GM19468 (cell line): ENCODE measurements around the gene MEIS2.

Experiments used
- ATAC-seq: cut with Tn5 transposase; IDR thresholded peaks from one replicate; pipeline ENCODE4 v1.9.1; 2021; ENCODE audit warnings: mild to moderate bottlenecking, moderate library complexity, moderate number of reproducible peaks; ENCODE audit not compliant: unreplicated experiment; ENCODE audit errors: extremely low read depth

MEIS2 gene

DNA sequence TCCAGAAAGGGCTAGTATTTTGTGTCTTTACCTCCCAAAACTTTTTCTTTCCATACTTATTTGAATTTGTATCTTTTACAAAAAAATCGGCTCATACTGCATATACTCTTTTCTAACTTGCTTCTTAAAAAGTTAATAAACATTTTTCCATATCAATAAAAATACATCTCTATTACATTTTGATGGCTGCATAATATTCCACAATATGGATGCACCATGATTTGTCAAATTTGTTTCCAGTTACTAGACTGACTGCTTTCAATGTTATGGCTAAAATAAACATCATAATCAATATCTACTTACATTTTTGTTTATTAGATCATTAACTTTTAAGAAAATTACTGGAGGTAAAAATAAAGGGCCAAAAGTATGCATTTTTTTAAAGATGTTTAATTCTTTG lies 121.7 kb downstream of the MEIS2 start:
- no peak for ATAC-seq

- ATAC-seq: no peak
Measured at GRCh38 chr15:36978126-36978525, 122.2 kb downstream of the MEIS2 start.

DNA sequence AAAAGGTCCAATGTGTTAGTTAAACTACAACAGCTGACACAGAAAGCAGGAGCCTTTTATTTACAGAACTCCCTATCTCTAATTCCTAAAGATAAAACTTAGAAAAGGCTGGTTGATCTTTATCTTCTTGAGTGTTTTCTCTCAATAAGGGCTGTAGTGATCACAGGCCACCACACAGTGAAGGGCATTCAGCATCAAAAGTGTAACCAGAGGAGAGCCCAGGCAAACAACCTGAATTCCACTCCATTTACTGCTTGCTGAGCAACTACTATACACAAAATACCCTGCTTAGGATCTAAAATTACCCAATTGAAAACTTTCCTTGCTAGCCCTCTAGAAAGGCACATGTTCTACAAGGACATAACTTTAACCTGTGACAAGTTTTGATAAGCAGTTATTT lies 122.7 kb downstream of the MEIS2 start:
- ATAC-seq: no peak

DNA sequence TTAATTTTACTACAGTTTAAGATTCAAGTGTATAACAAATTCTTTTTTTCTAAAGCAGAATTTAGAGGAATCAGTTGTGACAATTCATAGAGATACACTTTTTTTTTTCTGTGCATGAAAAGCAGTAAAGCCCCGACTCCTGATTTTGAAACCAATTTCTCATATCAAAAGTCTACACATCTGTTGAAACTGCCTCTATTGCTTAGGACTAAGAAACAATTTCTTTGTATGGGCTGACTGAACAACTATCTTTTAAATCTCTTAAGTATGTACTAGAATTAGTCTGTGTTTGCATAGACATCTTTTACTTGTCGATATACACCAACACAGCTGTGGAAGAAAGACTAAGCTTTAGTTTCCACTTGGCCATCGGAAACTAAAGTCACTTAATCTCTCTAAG lies 127.6 kb downstream of the MEIS2 start:
- no peak for ATAC-seq

DNA sequence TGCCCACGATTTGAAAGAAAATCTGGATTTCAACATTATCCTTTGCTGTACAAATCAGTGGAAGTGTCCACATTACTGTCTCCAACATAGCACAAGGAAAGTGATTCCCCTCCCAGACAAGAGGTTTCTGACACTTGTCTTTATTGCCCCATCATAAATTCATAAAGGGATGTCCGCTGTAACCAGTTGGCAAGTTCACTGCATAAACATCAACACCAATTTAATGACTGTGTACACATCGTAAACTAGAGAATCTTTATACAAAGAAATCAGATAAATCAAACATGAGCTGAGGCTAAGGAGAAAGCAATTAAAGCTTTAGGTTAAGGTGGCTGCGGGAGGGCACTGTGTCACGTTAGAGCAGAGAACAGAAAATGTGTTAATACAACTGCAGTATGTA lies 129.8 kb downstream of the MEIS2 start:
- ATAC-seq: no peak

- no peak for ATAC-seq
Measured at GRCh38 chr15:36967929-36968328, 132.4 kb downstream of the MEIS2 start.

- ATAC-seq: no peak
Measured at GRCh38 chr15:36966708-36967107, 133.6 kb downstream of the MEIS2 start.

DNA sequence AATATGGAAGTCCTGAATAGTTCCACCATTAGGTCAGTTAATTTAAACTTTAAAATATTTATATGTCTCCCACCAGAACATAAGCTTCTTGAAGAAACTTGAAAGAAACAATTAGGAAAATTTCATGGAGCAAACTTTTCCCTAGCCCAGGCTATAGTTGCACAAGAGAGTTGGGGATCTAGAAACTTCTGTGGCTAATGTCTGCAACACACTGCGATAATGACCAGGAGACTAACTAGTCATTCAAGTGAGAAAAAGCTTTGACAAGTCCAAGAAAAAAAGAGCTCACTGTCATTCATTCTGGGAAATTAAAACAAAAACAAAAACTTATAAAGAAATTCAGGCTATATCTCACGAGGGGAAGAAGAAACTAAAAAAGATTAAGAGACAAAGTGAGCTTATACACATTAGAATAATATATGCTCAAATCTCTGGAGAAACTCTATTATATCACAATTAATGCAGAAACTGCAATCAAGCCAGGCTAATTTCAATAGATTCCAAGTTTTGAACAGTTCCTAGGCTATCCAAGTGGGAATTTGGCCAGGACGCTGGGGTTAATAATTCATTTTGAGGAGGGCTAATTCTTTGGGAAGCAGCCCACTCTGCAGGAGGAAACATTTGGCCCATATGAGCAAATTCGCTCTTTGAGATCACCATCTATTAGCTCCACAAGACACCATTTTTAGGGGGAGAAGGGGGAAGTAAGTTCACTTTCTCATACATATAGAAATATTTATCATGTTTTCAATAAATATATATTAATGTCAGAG lies 134.6 kb downstream of the MEIS2 start:
- no peak for ATAC-seq

DNA sequence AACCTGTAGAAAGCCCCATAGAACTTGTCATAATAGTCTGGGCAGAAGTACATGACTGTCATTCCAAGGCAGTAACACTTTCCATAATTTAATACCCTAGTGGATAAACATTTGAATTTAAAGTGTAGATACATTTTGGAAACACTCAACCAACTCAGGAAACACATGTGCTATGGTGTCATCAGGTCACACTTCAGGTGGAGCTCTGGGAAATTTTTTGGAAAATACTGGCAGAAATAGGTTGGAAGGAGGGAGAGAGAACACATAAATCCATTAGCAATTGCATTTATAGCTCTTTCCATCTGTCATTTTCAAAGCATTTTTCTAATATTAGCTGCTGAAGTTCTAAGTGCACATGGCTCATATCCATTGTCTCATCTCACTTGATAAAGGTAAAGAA lies 135.7 kb downstream of the MEIS2 start:
- ATAC-seq: no peak

DNA sequence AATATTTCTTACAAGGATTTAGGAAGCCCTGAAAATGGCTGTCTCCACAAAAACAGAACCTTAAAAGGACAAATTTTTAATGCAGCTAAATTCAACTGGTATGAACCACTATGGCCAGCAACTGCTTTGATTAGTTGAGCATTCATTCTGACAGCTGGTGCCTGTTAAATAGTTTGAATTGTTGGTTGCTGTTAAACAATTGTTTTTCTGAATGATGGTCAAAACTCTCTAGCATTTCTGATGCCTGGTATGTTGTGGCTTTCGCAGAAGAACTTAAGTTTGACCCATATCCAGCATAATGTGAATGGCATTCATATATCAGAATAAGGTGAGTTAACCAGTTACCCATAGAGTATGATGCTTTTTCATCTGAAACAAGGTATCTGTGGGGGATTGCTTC lies 138.4 kb downstream of the MEIS2 start:
- no peak for ATAC-seq

GRCh38 chr15:36960947-36961227 lies 139.5 kb downstream of the MEIS2 start:
- ATAC-seq: no peak

DNA sequence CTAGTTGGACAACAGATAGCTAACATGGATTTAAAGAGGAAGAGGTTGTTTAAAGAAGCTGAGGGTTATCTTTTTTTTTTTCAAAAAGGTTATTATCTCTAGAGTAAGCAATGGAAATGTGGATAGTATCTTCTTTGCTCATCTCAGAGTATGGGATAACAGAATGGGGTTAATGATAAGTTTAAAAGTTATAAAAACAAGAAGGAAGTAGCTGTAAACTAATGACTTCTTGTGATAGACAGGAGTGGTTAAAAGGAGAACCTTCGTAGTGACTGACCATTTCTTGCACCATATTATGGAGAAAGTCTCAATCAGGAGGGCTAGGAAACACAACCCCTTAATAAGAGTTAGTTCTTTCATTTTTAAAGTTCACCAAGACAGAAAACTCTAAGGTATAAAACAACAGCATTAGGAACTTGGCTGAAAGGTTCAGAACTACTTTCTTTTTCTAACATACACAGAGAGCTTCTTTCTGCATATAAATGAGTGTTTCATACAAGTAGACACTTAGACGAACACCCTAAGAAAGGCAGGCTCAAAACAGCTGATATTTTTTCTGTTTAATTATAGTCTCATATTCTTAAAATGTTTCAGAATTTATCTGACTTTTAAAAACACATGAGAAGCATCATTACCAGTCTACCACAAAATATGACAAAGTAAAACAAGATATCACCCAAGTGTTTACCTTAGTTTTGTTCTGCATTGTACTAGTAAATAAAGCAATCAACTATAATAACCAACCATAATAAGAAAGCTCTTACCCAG lies 140.0 kb downstream of the MEIS2 start:
- ATAC-seq: no peak

DNA sequence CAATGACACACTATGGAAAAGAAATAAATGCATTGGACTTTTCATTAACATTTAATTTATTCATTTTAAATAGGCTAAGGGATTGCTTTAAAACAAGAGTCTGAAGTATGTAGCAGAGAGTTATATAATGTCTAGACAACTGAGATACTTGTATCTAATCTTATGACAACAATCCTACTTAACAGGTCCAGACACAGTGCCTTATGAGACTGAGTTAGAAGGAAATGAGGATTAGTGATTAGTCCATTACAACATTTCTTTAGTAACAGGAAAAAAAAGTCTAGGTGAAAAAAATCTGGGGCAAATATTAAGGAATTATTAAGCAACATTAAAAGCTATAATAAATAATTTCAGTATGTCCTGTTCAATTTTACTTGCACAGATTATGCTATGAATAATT lies 140.6 kb downstream of the MEIS2 start:
- no peak for ATAC-seq

DNA sequence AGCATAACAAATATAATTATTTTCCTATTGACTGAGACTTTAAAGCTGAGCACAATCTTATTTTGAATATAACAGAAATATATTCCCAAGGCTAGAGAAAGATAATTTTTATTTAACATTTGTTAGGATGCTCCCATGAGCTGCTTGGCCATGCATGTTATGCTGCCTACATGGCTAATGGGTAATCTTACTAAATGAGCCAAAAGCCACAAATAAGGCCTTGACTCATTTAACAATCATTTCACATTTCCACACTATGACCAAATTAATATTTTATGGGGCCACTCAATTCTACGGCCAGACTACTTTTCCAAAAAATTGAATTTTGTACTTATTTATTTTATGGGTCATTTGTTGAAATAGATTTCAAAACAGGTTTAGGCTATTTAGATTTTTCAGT lies 141.7 kb downstream of the MEIS2 start:
- ATAC-seq: no peak

DNA sequence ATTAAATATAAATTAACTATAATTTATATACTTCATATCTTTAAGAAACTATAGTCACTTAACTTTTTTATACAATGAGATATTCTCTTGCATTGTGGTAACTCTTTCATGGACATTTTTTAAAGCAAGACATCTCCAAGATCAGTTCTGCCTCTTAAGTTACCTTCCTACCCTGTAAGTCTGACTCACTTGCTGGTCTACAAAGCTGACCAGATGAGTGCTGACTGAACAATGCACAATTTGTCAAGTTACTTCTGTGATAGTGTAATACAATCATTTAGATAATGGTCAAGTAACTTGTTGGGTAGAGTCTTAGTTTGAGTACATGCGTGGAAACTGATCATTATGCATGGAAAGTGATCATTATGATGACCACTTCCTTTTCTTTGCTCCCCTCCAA lies 145.9 kb downstream of the MEIS2 start:
- ATAC-seq: no peak

DNA sequence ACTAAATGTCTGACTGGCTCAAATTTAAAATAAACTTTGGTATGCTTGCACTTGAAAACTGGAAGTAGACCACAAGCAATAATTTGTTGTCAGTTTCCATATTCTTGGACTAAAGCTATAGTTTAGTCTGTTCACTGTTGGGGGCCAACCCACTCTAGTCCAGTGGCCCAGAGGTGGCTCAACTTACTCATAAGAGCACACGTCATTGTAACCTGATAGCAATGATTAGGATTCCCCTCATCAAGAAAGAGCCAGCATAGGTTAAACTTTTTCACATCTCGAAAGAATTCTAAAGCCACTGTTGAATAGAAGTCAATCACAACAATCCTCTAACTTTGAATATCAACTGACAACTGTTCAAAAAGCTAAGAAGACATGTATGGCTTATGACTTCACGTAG lies 147.0 kb downstream of the MEIS2 start:
- ATAC-seq: no peak

DNA sequence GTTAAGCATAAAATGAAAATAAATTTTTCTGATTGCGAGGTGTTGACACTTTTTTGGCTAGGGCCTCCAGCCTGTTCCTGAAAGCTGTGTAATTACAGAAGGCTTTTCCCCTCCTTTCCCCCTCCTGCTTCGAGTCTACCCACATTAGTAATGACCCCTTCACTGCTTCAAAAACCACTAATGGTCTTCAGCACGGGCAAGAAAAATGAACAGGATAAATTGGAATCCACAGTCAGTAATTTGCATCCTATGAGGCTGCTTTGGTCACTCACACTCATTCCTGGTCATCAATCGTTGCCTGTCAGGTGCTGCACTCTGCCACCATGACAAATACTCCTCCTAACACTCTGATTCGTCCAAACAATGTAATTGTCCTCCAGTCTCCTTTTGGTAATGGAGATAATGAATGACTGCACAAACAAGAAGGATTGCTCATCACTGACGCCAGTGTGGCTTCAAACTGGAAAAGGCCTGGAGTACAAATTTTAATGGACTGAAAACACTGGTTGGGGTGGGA lies 148.6 kb downstream of the MEIS2 start:
- no peak for ATAC-seq

- no peak for ATAC-seq
Measured at GRCh38 chr15:36950371-36950770, 150.0 kb downstream of the MEIS2 start.

GRCh38 chr15:36948982-36949381 lies 151.4 kb downstream of the MEIS2 start:
- ATAC-seq: no peak

GRCh38 chr15:36947035-36947719 lies 153.2 kb downstream of the MEIS2 start:
- no peak for ATAC-seq

DNA sequence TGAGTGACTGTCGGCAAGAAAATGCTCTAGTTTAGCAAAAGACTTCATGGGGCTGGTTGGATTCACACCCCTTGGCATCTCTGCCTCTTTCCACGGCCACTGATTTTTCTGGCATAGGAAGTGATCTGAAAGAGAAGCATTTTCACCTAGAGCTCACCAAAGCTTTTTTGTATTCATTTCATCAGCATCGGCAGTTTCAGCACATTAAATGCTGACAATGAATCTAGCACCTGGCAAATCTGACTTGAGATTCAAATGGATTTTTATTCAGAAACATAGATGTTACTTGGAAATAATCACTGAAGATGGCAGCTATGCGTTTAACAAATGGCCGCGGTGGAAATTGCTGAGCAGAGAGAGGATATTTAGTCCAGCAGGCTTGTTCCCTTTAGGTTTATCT lies 155.9 kb downstream of the MEIS2 start:
- ATAC-seq: no peak
